Measurements from ENCODE around the gene TNS2. TPM values are rescaled to one million over a fixed set of nuclear protein-coding genes. Genes with fewer than 3 reads are reported as not detected.

The TNS2 gene
- total and polyA plus RNA-seq, 2 of the 13 experiments (the other 11 are each of a cell fraction or from before 2014, with no cell fraction given): 8.9 to 20.4 TPM

DNA sequence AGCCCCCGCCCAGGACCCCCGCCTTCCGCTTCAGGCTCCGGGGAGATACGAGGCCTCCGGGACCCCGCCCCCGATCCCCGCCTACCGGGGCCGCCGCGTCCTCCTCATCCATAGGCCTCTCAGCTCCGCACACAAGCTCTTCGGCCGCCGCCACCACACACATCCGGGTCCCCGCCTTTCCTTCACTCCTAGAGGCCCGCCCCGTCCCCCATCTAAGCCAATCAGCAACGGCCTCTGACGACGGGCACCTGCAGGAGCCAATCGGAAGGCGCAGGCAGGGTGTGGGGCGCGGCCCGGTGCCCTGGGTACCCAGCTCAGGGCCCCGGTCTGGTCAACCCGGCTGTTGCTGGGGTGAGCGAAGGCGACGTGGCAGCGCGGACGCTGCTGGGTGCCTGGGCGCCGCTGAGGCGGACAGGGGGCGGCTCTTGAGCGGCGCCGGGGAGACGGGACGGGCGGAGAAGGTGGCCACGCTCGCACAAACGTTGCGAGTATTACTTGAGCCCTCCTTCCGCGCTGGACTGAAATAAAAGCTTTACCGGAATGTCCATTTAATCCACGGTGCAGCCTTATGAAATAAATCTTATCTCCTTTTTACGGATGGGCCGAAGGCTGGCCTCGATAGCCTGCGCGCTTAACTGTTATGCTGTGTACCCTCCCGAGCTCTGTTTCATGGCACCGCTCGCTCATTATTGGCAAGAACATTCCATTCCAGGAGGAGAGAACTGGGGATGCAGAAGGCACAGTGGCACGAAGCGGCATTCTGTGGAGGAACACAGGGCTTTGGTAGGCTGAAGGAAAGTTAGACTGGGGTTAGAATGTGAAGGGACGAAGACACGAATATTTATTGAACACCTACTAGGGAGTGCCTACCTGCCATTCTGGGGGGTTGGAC lies 29.6 kb downstream of the TNS2 start, which contains the start of gene SPRYD3 (continued):
- no peak for TF ChIP-seq MTF1 (CRISPR knock-in tag; IDR thresholded peaks at IDR 0.05)
- TF ChIP-seq ZNF83 (CRISPR knock-in tag; IDR thresholded peaks at IDR 0.05; ENCODE audit: borderline replicate concordance): no peak
- TF ChIP-seq ZNF3 (CRISPR knock-in tag; IDR thresholded peaks at IDR 0.05): no peak
- TF ChIP-seq ELF3 (CRISPR knock-in tag; IDR thresholded peaks at IDR 0.05): peak; percentile 30; the same call in 1 of the 2 replicates
- TF ChIP-seq ZNF10 (CRISPR knock-in tag; IDR thresholded peaks at IDR 0.05; ENCODE audit: borderline replicate concordance, low read depth): no peak
- TF ChIP-seq ZNF225 (CRISPR knock-in tag; IDR thresholded peaks at IDR 0.05): peak; percentile 75; the same call in 1 of the 2 replicates
- peak; percentile 83; the same call in 1 of the 2 replicates for TF ChIP-seq ZNF773 (CRISPR knock-in tag; IDR thresholded peaks at IDR 0.05; ENCODE audit: borderline replicate concordance)
- TF ChIP-seq KLF6 (CRISPR knock-in tag; IDR thresholded peaks at IDR 0.05): 0 out of 2 replicates have a peak, but pooled peaks have one; percentile 75
- TF ChIP-seq CCAR2 (optimal IDR thresholded peaks at IDR 0.05; ENCODE audit: low read depth, low read length): no peak
- 0 out of 2 replicates have a peak, but pooled peaks have one; percentile 83 for TF ChIP-seq ZNF569 (CRISPR knock-in tag; IDR thresholded peaks at IDR 0.05; ENCODE audit: borderline replicate concordance)
- no peak for TF ChIP-seq SATB2 (CRISPR knock-in tag; IDR thresholded peaks at IDR 0.05)
- no peak for TF ChIP-seq DZIP1 (CRISPR knock-in tag; IDR thresholded peaks at IDR 0.05)
- TF ChIP-seq ZC3H13 (CRISPR knock-in tag; IDR thresholded peaks at IDR 0.05): no peak
- TF ChIP-seq FOXM1 (CRISPR knock-in tag; IDR thresholded peaks at IDR 0.05): no peak
- TF ChIP-seq PHF21A (CRISPR knock-in tag; IDR thresholded peaks at IDR 0.05): peak; percentile 78
- TF ChIP-seq RFX1 (IDR thresholded peaks at IDR 0.05): peak; percentile 38; the same call in 1 of the 2 replicates
- peak in 1 of 2 experiments; percentile 18; a peak in 1 of 4 replicates for TF ChIP-seq HMGXB4 (CRISPR knock-in tag; IDR thresholded peaks at IDR 0.05; ENCODE audit: borderline replicate concordance in 1 of 2, low read depth in 1 of 2)
- no peak for TF ChIP-seq ZNF660 (CRISPR knock-in tag; IDR thresholded peaks at IDR 0.05; ENCODE audit: borderline replicate concordance, low read depth)
- no peak for TF ChIP-seq HBP1 (CRISPR knock-in tag; IDR thresholded peaks at IDR 0.05; ENCODE audit: low read depth)
- no peak for TF ChIP-seq EZH2 (conservative IDR thresholded peaks at IDR 0.05; ENCODE audit: low read depth, low read length)
- TF ChIP-seq PHF8 (CRISPR knock-in tag; IDR thresholded peaks at IDR 0.05): peak; percentile 91
- TF ChIP-seq HDAC1 (CRISPR knock-in tag; IDR thresholded peaks at IDR 0.05): peak; percentile 83

Data from HepG2 (cell line).